Urothelium cell line (cell line): ENCODE data around the gene KCNN1.
"Not testable (repeated sequence)": the region's sequence is repeated elsewhere in the genome, so short reads cannot be mapped to it uniquely, and the experiment has no call there.

Experiments
- DNase-seq: peaks from one replicate; pipeline ENCODE4 v3.0.0; 2011; ENCODE audit warnings: low spot score, mixed read lengths
- FAIRE-seq: peaks from 2 replicates; lab custom pipeline; 2011; peaks lifted over from hg19 to GRCh38; lab: Jason Lieb, UNC

KCNN1 gene

DNA sequence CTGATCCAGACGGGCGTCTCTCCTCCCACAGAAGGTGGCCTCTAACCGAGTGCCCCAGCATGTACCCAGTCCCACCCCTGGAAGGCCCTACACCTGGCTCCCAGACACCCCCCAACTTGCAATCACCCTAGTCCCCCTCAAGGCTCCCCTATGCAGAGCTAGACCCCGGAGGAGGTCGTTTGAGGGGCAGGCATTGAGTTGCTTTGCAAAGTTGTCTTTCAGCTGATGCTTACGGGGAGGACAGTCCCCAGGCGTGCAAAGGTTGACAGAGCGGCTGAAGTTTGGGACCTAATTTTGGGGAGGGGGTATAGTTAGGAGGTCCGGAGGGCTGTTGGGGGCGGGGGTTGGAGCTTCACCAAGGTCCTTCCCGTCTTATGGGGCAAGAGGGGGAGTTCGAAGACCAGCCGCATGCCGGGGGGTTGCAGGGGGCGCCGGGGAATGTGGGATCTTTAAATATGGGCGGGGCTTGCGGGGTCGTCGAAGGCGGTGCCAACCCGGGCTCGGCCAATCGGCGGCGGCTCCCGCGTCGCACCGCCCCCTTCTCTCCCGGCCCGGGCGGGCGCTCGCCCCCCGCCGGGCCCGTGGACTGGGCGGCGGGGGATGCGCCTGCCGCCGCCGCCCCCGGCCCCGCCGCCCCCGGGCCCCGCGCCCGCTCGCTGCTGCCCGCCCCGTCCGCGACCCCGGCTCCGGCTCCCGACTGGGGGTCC is at the start of gene KCNN1:
Gene KCNN1, plus strand, starts transcription at position 558 of the 707 bp plus-strand sequence. CDS start 6,782 bp downstream, outside the sequence.
- FAIRE-seq (no peak), DNase-seq (peak; percentile 87)

DNA sequence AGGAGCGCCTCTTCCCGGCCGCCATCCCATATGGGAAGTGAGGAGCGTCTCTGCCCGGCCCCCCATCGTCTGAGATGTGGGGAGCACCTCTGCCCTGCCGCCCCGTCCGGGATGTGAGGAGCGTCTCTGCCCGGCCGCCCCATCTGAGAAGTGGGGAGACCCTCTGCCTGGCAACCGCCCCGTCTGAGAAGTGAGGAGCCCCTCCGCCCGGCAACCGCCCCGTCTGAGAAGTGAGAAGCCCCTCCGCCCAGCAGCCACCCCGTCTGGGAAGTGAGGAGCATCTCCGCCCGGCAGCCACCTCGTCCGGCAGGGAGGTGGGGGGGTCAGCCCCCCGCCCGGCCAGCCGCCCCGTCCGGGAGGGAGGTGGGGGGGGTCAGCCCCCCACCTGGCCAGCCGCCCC is 48.8 kb upstream of the KCNN1 start:
- DNase-seq, FAIRE-seq: not testable (repeated sequence)

DNA sequence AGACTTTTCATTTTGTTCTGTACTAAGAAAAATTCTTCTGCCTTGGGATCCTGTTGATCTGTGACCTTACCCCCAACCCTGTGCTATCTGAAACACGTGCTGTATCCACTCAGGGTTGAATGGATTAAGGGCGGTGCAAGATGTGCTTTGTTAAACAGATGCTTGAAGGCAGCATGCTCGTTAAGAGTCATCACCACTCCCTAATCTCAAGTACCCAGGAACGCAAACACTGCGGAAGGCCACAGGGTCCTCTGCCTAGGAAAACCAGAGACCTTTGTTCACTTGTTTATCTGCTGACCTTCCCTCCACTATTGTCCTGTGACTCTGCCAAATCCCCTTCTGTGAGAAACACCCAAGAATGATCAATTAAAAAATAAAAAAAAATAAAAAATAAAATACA is 47.8 kb upstream of the KCNN1 start:
- not testable (repeated sequence) for FAIRE-seq

DNA sequence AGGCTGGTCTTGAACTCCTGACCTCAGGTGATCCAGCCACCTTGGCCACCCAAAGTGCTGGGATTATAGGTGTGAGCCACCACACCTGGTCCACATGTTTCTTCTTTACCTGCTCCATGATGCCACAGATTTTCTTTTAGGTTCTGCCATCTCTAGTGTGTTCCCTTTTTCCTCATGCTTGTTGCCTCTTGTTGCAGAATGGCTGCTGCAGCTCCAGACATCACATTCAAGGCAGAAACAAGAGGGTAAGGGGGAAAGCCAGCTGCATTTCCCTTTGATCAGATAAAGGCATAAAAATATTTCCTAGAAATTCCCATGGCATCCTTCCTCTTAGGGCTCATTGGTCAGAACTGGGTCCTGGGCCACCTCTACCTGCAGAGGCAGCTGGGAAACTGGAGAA is 46.4 kb upstream of the KCNN1 start:
- FAIRE-seq (no peak), DNase-seq (no peak)

More for the DNA sequence above, 47.8 kb upstream of the KCNN1 start:
- DNase-seq = not testable (repeated sequence)

DNA sequence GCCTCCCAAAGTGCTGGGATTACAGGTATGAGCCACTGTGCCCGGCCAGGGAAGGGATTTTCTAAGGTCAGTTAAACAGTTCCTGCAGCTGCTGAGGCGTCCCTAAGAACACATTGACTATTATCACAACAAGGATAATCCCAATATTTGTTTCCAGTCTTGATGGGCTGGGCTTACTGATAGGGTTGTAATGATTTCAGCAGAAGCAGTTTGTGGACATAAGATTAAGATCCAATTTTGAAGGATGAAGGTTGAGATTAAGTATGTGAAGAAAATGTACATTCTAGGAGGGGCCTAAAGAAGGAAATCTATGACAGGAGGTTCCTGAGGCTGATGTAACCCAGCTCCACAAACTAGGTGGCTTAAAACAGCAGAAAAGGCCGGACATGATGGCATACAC is 44.8 kb upstream of the KCNN1 start:
- FAIRE-seq (no peak), DNase-seq (no peak)

DNA sequence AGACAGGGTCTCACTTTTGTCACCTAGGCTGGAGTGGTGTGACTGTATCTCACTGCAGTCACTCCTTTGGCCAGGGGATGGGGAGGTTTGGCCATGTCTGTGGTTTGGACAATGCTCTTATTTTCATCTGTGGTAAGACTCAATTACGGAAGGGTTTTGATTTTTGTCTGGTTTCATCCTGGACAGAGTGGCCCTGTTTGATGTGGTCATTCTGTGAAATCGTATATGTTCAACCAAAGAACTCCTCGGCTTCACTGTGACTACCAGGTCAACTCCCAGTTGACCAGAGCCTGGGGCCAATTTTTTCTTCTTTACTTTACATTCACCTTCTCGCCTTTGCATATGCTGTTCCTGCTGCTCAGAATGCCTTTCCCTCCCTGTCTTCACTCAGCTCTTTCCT is 40.9 kb upstream of the KCNN1 start:
- no peak for FAIRE-seq

DNA sequence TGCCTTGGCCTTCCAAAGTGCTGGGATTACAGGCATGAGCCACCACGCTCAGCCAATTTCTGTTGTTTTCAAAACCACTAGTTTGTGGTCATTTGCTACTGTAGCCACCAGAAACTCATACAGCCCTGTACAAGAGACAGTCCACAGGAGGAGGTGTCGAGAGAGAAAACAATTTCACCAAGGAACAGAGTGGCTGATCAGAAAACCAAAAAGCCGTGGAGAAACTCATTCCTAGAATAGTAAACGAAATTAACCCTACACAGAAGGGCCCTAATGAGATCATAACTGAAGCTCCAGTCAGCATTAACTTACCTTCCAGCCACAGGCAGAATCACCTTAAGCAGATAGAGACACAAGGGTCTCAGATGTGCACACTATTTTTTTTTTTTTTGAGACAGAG is 37.9 kb upstream of the KCNN1 start:
- DNase-seq = no peak
- no peak for FAIRE-seq

More for the DNA sequence above, 40.9 kb upstream of the KCNN1 start:
- DNase-seq = no peak

DNA sequence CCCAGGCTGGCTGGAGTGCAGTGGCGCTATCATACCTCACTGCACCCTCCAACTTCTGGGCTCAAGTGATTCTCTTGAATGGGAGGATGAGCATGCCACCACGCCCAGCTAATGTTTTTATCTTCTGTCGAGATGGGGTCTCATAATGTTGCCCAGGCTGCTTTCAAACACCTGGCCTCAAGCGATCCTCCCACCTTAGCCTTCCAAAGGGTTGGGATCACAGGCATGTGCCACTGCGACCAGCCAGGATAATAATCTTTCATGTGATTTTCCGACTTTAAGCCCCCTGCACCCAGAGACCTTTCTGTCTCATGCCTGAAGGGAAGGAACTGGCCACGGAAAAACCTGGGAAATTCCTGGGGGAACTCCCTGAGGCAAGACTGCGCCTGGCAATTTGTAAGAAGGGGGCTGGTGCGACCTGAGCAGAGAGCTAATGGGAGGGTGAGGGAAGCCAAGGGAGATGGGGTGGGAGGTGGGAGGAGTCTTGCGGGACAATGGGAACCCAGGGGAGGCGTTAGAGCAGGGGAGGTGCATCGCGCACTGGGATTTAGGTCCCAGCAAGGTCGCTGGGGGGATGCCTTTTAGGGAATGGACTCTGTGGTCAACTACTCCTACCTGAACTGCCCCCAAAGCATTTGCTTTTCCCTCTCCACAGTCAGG is 35.2 kb upstream of the KCNN1 start:
- FAIRE-seq = no peak

DNA sequence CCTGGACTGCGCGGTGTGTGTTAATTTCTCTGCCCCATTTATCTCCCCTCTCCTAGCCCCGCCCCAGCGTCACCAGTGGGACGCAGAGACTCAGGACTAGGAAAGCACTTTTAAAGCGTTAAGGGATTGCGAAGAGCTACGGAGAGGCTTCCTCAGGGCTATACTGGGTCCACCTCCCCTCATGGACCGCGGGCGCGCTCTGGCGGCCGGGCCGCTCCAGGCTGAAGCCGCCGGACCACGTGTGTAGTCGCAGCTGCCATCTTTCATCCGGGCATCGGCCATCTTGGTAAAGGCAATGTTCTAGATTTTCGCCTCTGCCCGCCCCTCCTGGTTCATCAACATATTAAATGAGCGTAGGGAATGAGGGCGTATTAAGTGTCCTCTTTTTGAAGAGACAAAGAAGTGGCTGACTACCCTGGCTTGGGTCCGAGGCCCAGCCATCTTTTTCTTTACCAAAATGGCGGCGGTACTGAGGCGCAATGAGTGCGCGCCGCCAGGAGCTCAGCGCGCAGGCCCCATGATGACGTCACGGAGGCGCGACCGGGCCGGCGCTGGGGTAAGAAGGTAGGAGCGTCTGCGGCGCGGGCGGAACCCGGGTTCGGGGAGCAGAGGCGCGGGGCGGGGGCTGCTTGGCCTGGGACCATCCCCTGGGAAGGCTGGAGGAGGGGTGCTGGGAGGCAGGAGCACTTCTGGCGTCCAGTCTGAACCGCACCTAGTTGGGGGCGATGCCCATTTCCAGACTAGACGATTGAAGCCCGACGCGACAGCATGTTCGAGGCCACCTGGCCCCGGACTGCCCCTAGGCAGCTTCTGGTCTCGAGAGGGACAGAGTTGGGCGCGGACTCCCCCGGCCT is 34.2 kb upstream of the KCNN1 start, which contains the start of gene CCDC124:
Gene CCDC124, plus strand, starts transcription at position 531 of the 854 bp plus-strand sequence. CDS start 3,406 bp downstream, outside the sequence.
- FAIRE-seq (no peak), DNase-seq (peak; percentile 88)

More for the DNA sequence above, 35.2 kb upstream of the KCNN1 start:
- no peak for DNase-seq

DNA sequence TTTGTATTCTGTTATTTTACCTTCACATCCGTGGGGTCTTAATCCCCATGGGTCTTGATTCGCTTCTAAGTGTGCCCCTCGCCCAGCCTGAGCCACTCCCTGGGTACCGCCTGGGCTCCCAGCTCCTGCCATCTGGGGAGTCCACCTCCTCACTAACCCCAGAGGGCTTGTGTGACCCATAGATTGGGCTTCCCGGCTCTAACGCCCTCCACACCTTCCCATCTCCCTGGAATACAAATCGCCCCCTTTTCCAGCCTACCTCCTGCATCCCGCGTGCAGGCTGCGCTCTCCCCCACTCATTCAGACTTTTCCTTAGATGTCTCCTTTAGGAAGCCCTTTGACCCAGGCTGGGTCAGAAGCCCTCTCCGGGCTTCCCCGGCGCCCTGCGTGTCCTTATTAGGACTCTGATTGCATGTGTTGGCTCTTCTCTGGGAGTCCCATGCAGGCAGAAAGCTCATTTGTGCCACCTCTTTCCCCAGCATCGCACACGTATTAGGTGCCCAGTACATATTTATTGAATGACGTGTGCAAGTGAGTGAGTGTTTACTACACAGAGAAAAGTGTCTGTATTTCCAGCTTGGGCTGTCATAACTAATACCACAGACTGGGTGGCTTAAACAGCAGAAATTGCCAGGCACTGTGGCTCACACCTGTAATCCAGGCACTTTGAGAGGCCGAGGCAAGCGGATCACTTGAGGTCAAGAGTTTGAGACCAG is 33.3 kb upstream of the KCNN1 start:
- FAIRE-seq (no peak), DNase-seq (no peak)

DNA sequence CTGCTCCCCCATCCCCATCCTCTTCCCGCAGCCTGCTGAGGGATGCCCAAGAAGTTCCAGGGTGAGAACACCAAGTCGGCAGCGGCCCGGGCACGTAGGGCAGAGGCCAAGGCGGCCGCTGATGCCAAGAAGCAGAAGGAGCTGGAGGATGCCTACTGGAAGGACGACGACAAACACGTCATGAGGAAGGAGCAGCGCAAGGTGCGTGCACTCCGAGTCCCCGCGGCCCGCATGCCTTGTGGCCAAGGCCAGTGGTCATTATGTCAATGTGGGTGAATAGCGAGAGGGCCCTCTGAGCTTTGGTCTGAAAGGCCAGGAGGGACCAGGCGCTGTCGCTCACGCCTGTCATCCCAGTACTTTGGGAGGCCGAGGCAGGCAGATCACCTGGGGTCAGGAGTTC is 30.5 kb upstream of the KCNN1 start:
- FAIRE-seq = no peak

DNA sequence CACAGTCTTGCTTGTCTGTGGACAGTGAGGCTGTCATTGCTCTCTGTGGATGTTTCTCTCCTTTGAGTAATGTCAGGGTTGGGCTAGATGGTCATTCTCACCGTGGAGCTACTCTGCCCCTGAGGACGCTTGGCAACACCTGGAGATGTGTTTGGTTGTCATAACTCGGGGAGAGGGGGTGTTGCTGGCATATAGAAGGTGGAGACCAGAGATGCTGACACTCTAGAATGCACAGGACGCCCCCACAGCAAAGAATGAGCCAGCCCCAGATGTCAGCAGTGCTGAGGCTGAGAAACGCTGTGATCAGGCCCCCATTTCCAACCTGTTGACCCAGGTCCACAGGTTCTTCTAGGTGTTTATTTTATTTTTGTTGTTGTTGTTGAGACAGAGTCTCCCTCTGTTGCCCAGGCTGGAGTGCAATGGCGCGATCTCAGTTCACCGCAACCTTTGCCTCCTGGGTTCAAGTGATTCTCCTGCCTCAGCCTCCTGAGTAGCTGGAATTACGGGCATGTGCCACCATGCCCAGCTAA is 29.5 kb upstream of the KCNN1 start:
- FAIRE-seq = no peak
- no peak for DNase-seq

More for the DNA sequence above, 30.5 kb upstream of the KCNN1 start:
- DNase-seq = no peak

DNA sequence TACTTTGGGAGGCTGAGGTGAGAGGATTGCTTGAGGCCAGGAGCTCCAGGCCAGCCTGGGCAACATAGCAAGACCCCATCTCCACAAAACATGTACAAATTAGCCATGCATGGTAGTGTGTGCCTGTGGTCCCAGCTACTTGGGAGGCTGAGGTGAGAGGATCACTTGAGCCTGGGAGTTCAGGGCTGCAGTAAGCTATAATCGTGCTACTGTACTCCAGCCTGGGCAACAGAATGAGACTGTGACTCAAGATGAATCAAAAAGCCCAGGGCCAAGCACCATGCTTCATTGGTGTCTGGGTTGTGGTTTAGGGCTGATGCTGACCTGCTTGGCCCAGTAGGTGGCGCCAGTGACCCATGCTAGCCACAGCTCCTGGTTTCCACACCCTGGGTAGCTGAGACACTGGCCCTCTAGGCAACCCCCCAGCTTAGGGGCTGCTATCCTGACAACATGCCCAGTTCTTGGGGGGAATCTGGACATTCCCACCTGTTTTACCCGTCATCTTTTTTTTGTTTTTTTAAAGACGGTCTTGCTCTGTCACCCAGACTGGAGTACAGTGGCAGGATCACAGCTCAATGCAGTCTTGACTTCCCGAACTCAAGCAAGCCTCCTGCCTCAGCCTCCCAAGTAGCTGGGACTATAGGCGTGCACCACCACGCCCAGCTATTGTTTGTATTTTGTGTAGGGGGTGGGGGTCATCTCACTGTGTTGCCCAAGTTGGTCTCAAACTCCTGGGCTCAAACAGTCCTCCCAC is 28.6 kb upstream of the KCNN1 start:
- FAIRE-seq (no peak), DNase-seq (peak; percentile 70)

DNA sequence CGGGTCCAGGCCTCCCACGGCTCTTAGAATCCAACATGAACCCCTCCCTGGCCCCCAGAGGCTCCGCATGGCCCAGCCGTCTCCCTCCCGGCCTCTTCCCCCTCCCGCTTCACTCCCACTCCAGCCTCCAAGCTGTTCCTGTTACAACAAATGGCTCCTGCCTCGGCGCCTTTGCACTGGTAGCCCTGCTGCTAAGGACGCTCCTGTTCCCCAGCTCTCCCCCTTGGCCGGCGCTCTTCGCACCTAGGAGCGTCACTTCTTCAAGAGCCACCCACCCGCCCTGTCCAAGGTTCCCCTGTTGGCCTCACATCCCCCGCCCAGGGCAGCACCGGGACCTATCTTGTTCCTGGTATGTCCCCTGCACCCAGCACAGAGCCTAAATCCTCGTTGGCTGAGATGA is 24.7 kb upstream of the KCNN1 start:
- FAIRE-seq = no peak

DNA sequence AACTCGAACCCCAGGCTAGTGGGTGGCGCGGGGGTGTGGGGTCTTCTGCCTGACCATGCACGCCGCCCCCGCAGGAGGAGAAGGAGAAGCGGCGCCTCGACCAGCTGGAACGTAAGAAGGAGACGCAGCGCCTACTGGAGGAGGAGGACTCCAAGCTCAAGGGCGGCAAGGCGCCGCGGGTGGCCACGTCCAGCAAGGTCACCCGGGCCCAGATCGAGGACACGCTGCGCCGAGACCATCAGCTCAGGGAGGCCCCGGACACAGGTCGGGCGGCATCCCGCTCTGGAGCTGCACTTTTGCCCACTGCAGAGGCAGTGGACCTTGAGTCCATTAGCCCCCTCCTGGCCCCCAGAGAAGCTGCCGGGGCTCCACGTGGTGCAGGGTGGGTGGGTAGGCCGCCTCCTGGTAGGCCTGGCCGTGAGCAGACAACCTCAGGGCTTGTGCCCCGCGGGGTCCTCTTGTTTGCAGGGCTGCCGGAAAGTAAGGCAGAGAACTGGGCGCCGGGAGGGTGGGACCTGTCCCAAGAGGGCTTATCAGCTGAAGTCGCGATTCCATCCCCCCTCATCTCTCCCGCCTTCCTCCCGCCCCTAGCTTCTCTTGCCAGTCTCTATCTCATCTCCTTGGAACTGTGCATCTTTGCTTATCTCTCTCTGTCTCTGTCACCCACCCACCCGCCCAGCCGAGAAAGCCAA is 24.2 kb upstream of the KCNN1 start:
- no peak for DNase-seq
- no peak for FAIRE-seq

More for the DNA sequence above, 24.7 kb upstream of the KCNN1 start:
- no peak for DNase-seq

DNA sequence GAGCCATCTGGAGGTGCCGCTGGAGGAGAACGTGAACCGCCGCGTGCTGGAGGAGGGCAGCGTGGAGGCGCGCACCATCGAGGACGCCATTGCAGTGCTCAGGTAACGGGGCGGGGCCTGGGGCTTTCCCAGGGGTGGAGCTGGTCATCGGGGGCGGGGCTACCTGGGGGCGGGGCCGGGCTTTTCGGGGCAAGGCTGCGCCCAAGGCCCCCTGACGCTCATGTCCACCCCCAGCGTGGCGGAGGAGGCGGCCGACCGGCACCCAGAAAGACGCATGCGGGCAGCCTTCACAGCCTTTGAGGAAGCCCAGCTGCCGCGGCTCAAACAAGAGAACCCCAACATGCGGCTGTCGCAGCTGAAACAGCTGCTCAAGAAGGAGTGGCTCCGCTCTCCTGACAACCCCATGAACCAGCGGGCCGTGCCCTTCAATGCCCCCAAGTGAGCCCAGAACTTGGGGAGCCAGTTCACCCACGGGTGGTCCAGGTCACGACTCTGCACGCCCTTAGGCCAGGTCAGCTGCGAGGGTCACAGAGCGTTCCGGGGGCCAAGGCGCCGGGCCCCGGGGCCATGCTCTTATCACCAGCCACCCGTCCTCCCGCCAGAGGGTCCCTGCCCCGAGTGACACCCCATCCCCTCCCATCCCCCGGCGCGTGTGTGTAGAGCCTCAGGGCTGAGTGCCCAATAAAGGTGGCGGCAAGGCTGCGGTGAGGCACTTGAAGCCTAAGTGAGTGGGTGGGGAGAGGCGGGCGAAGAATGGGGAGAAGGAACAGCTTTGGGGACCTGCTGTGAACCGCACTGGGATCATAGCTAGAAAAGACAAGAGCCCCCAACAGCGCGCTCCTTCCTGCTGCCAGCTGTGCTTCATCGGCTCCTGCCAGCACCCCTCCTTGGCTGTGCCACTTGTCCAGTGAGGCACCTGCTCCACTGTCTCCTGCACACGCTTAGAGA is 23.4 kb upstream of the KCNN1 start:
- FAIRE-seq = no peak
- DNase-seq = no peak

DNA sequence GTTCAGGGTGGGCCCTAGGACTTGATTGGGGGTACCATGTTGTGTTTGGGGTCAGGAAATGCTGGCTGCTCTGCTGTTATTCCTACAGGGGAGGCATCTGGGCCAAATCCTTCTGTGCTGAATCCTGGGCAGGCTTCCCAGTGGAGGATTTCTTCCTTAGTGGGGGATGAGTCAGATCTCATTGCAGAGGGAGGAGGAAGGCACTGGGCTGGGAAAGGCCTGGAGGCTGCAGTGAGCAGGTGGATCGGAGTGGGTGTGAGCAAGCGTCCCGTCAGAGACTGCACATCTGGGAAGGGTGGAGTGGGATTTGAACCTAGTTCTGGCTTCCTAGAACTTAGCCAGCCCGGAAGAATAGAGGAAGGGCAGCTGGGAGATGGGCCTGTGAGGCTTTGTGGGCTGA is 22.6 kb upstream of the KCNN1 start:
- FAIRE-seq = no peak
- no peak for DNase-seq
